Liver (tissue), 9 donors: ENCODE data around the gene SEMA3C. TPM values are rescaled to one million over a fixed set of nuclear protein-coding genes. Genes with fewer than 3 reads are reported as not detected.

Experiments used
- DNase-seq: peaks from one replicate; pipeline ENCODE4 v3.0.0-alpha.2; 2017; ENCODE audit warnings: low spot score
- H3K27ac ChIP-seq, 2 donors: one replicate each; pipeline ENCODE4 v1.7.0; 2013; ENCODE audit warnings: inconsistent platforms in 2 of 2, low read length in 2 of 2, control low read depth in 1 of 2, low read depth in 1 of 2, mild to moderate bottlenecking in 1 of 2
- H3K27me3 ChIP-seq, 4 donors: one replicate each; pipeline versions ENCODE4 v1.6.1 to v1.7.0; 2013; ENCODE audit warnings: low read length in 3 of 4, inconsistent platforms in 1 of 4, mild to moderate bottlenecking in 1 of 4, moderate library complexity in 1 of 4; ENCODE audit not compliant: control insufficient read depth in 4 of 4, insufficient read depth in 4 of 4
- H3K36me3 ChIP-seq, 4 donors: one replicate each; pipeline versions ENCODE4 v1.6.1 to v1.7.0; 2013; ENCODE audit warnings: low read length in 3 of 4, mild to moderate bottlenecking in 3 of 4, low read depth in 1 of 4, moderate library complexity in 1 of 4; ENCODE audit not compliant: control insufficient read depth in 4 of 4, insufficient read depth in 3 of 4
- H3K4me1 ChIP-seq, 4 donors: one replicate each; pipeline versions ENCODE4 v1.6.1 to v1.7.0; 2013; ENCODE audit warnings: low read length in 3 of 4, mild to moderate bottlenecking in 3 of 4, moderate library complexity in 1 of 4; ENCODE audit not compliant: control insufficient read depth in 4 of 4, insufficient read depth in 4 of 4
- H3K4me3 ChIP-seq, 3 donors: one replicate each; pipeline versions ENCODE4 v1.6.1 to v1.7.0; 2013; ENCODE audit warnings: low read length in 3 of 3, control low read depth in 1 of 3, low read depth in 1 of 3, mild to moderate bottlenecking in 1 of 3
- H3K9ac ChIP-seq, 2 donors: one replicate each; pipeline ENCODE4 v1.7.0; 2013; ENCODE audit warnings: low read length in 2 of 2, mild to moderate bottlenecking in 2 of 2, moderate library complexity in 2 of 2, control low read depth in 1 of 2, low read depth in 1 of 2
- H3K9me3 ChIP-seq, 4 donors: one replicate each; pipeline versions ENCODE4 v1.6.1 to v1.7.0; 2013; ENCODE audit warnings: low read length in 3 of 4; ENCODE audit not compliant: control insufficient read depth in 4 of 4
- ATF3 ChIP-seq: IDR thresholded peaks from 2 replicates; pipeline ENCODE4 v1.6.1; 2016; ENCODE audit warnings: antibody characterized with exemption
- FOXA1 ChIP-seq: IDR thresholded peaks from 2 replicates; pipeline ENCODE4 v1.6.1; 2016; ENCODE audit warnings: antibody characterized with exemption
- GABPA ChIP-seq, 2 donors: IDR thresholded peaks in 1 of 2; conservative IDR thresholded peaks in 1 of 2; 2 replicates each; pipeline ENCODE4 v1.6.1; 2016; ENCODE audit warnings: antibody characterized with exemption in 2 of 2, mild to moderate bottlenecking in 1 of 2, moderate library complexity in 1 of 2
- HNF4G ChIP-seq: IDR thresholded peaks from 2 replicates; pipeline ENCODE4 v1.6.1; 2016; ENCODE audit warnings: antibody characterized with exemption
- JUND ChIP-seq, 2 donors: IDR thresholded peaks; 2 replicates each; pipeline ENCODE4 v1.6.1; 2016; ENCODE audit warnings: antibody characterized with exemption in 2 of 2
- MAX ChIP-seq: IDR thresholded peaks from 2 replicates; pipeline ENCODE4 v1.6.1; 2016; ENCODE audit warnings: antibody characterized with exemption
- NR2F2 ChIP-seq: IDR thresholded peaks from 2 replicates; pipeline ENCODE4 v1.6.1; 2016; ENCODE audit warnings: antibody characterized with exemption
- RAD21 ChIP-seq, 2 donors: IDR thresholded peaks; 2 replicates each; pipeline ENCODE4 v1.6.1; 2016; ENCODE audit warnings: antibody characterized with exemption in 2 of 2, mild to moderate bottlenecking in 2 of 2
- REST ChIP-seq: IDR thresholded peaks from 2 replicates; pipeline ENCODE4 v1.6.1; 2016; ENCODE audit warnings: antibody characterized with exemption, mild to moderate bottlenecking
- RXRA ChIP-seq, 2 donors: IDR thresholded peaks; 2 replicates each; pipeline ENCODE4 v1.6.1; 2017 to 2018; ENCODE audit warnings: antibody characterized with exemption in 2 of 2, mild to moderate bottlenecking in 1 of 2
- TAF1 ChIP-seq: conservative IDR thresholded peaks from 2 replicates; pipeline ENCODE4 v1.6.1; 2016; ENCODE audit warnings: antibody characterized with exemption, mild to moderate bottlenecking
- YY1 ChIP-seq: IDR thresholded peaks from 2 replicates; pipeline ENCODE4 v1.6.1; 2016; ENCODE audit warnings: antibody characterized with exemption, mild to moderate bottlenecking
- ZBTB33 ChIP-seq: IDR thresholded peaks from 2 replicates; pipeline ENCODE4 v1.6.1; 2016; ENCODE audit warnings: antibody characterized with exemption
- WGBS: extraction: QIAGEN DNeasy Blood & Tissue Kit; methylation state at CpG from one replicate; pipeline ENCODE4 v1.1.7; 2013; 5-methylcytosine and 5-hydroxymethylcytosine counted together
- polyA plus RNA-seq, 2 donors: library from polyadenylated mRNA; stranded (reverse) in 1 of 2; unstranded in 1 of 2; fragments of 200-250 nt in 1 of 2; fragments of >200 nt in 1 of 2; fragmentation: Nextera tagmentation in 1 of 2; extraction: Ambion mirVana in 1 of 2; gene quantifications; one replicate each; pipeline versions ENCODE4 v1.2.1 to v1.2.3, GENCODE V29; 2013 to 2015
- total RNA-seq, 2 donors: library from RNA; depleted of rRNA; stranded (reverse); fragments of >200 nt; gene quantifications; one replicate each; pipeline ENCODE4 v1.2.3, GENCODE V29; 2014
- donor health status: healthy.
- donor health status: healthy.
- donor health status: healthy.
- donor health status: healthy.
- donor health status: healthy.

SEMA3C gene
- total and polyA plus RNA-seq, 4 donors = 0.20 to 1.8 (median 0.64) TPM

- TF ChIP-seq ZBTB33 = no peak
Measured at GRCh38 chr7:80774843-80775242, 144.0 kb downstream of the SEMA3C start (continued).

GRCh38 chr7:80773787-80774508 is 144.9 kb downstream of the SEMA3C start:
- no peak overlapping the region for H3K9ac ChIP-seq
- 69% methylated on average over 1 of the region's 1 CpG for WGBS
- H3K9me3 ChIP-seq = no peaks in the 10 kb centered on the region

GRCh38 chr7:80772347-80772993 is 146.4 kb downstream of the SEMA3C start:
- no peak for DNase-seq
- 27% methylated on average over 2 of the region's 2 CpGs for WGBS
- H3K27ac ChIP-seq = no peak overlapping the region
- H3K4me1 ChIP-seq = no peaks in the 10 kb centered on the region
- no peaks in the 10 kb centered on the region for H3K36me3 ChIP-seq
- no peaks in the 10 kb centered on the region for H3K27me3 ChIP-seq
- no peaks in the 10 kb centered on the region for H3K9me3 ChIP-seq
- no peak overlapping the region for H3K4me3 ChIP-seq
- no peak overlapping the region for H3K9ac ChIP-seq
- TF ChIP-seq RXRA (IDR thresholded peaks at IDR 0.05) (no peak), MAX (no peak), ZBTB33 (no peak), RAD21 (IDR thresholded peaks at IDR 0.05) (no peak), NR2F2 (no peak), YY1 (no peak), ATF3 (no peak), GABPA (IDR thresholded peaks at IDR 0.05 in 1 of 2, conservative IDR thresholded peaks at IDR 0.05 in 1 of 2) (no peak)

More at GRCh38 chr7:80773787-80774508, 144.9 kb downstream of the SEMA3C start:
- H3K4me3 ChIP-seq = no peak overlapping the region
- no peak for DNase-seq
- TF ChIP-seq HNF4G (no peak), FOXA1 (no peak), RXRA (IDR thresholded peaks at IDR 0.05) (no peak), REST (no peak), TAF1 (no peak), MAX (no peak), JUND (IDR thresholded peaks at IDR 0.05) (no peak)
- H3K4me1 ChIP-seq = no peaks in the 10 kb centered on the region
- no peaks in the 10 kb centered on the region for H3K36me3 ChIP-seq
- no peak overlapping the region for H3K27ac ChIP-seq
- no peaks in the 10 kb centered on the region for H3K27me3 ChIP-seq
